ENCODE results near the gene TRAM2. TPM values are rescaled to one million over a fixed set of nuclear protein-coding genes. Genes with fewer than 3 reads are reported as not detected.
A peak's percentile ranks its signal among the peaks of the same experiment; 100 is the strongest.

The TRAM2 gene
- total RNA-seq, 6 experiments from 2014 or later, result 191 to 235 (median 215) TPM

GRCh38 chr6:52516269-52516668 lies 60.6 kb downstream of the TRAM2 start:
- H3K4me1 Mint-ChIP-seq (ENCODE audit: low read depth), result peaks cover 100% of the 10 kb centered on the region
- no peak for TF ChIP-seq CTCF (IDR thresholded peaks at IDR 0.05)
- no peak for DNase-seq

GRCh38 chr6:52515219-52515960 lies 61.5 kb downstream of the TRAM2 start:
- no peaks in the 10 kb centered on the region for H3K9me3 Mint-ChIP-seq
- H3K27me3 Mint-ChIP-seq (ENCODE audit: insufficient read depth), result peaks cover 16% of the 10 kb centered on the region
- H3K4me1 Mint-ChIP-seq (ENCODE audit: low read depth), result peaks cover 100% of the 10 kb centered on the region
- peak overlapping the region; percentile 98 for H3K27ac Mint-ChIP-seq
- no peak for DNase-seq
- H3K4me3 Mint-ChIP-seq, result peak overlapping the region; percentile 17
- H3K36me3 Mint-ChIP-seq (ENCODE audit: low read depth), result peaks cover 93% of the 10 kb centered on the region
- TF ChIP-seq CTCF (IDR thresholded peaks at IDR 0.05), result no peak

More at GRCh38 chr6:52516269-52516668, 60.6 kb downstream of the TRAM2 start:
- Mint-ChIP-seq H3K36me3 (ENCODE audit: low read depth) (peaks cover 85% of the 10 kb centered on the region), H3K27ac (peak overlapping the region; percentile 98), H3K9me3 (no peaks in the 10 kb centered on the region), H3K4me3 (peak overlapping the region; percentile 2; the same call in 1 of the 2 replicates), H3K27me3 (ENCODE audit: insufficient read depth) (peaks cover 16% of the 10 kb centered on the region)

- Mint-ChIP-seq H3K4me3 (peak overlapping the region; percentile 17), H3K27me3 (ENCODE audit: insufficient read depth) (peaks cover 18% of the 10 kb centered on the region), H3K36me3 (ENCODE audit: low read depth) (peaks cover 92% of the 10 kb centered on the region), H3K27ac (peak overlapping the region; percentile 98), H3K9me3 (no peaks in the 10 kb centered on the region), H3K4me1 (ENCODE audit: low read depth) (peaks cover 100% of the 10 kb centered on the region)
- TF ChIP-seq CTCF (IDR thresholded peaks at IDR 0.05), result no peak
- peak; percentile 64 for DNase-seq
These were observed 62.3 kb downstream of the TRAM2 start for GRCh38 chr6:52514514-52514913.

- Mint-ChIP-seq H3K4me1 (ENCODE audit: low read depth) (peaks cover 100% of the 10 kb centered on the region), H3K4me3 (peak overlapping the region; percentile 55), H3K36me3 (ENCODE audit: low read depth) (peaks cover 92% of the 10 kb centered on the region), H3K9me3 (no peaks in the 10 kb centered on the region), H3K27ac (peak overlapping the region; percentile 98), H3K27me3 (ENCODE audit: insufficient read depth) (peaks cover 19% of the 10 kb centered on the region)
- no peak for DNase-seq
- TF ChIP-seq CTCF (IDR thresholded peaks at IDR 0.05), result no peak
These were observed 63.0 kb downstream of the TRAM2 start for GRCh38 chr6:52513896-52514295.

GRCh38 chr6:52513464-52513863 lies 63.4 kb downstream of the TRAM2 start:
- Mint-ChIP-seq H3K9me3 (no peaks in the 10 kb centered on the region), H3K4me1 (ENCODE audit: low read depth) (peaks cover 100% of the 10 kb centered on the region), H3K27me3 (ENCODE audit: insufficient read depth) (peaks cover 19% of the 10 kb centered on the region), H3K4me3 (peak overlapping the region; percentile 55), H3K36me3 (ENCODE audit: low read depth) (peaks cover 92% of the 10 kb centered on the region), H3K27ac (peak overlapping the region; percentile 98)
- DNase-seq, result no peak
- no peak for TF ChIP-seq CTCF (IDR thresholded peaks at IDR 0.05)

Measured in HFFc6 (cell line).